HCT116 (cell line): ENCODE data around the gene FAM47E. TPM values are rescaled to one million over a fixed set of nuclear protein-coding genes. Genes with fewer than 3 reads are reported as not detected.

Source experiments
- ATAC-seq: fragments of 200-7000 bp; cut with Tn5 transposase; 2 replicates; pipeline ENCODE4 v1.9.1; 2020; ENCODE audit warnings: mild to moderate bottlenecking, moderate library complexity
- BruUV-seq: library from RNA; stranded (reverse); fragments of 400-500 nt; replicated peaks from 2 replicates; lab custom pipeline; 2021; lab: Mats Ljungman, UMichigan
- CTCF ChIA-PET: fragments of 300-600 bp; sonication (Branson Sonifier 250); formaldehyde crosslinking; loops from one replicate; lab custom pipeline; 2021; ENCODE audit warnings: antibody characterized with exemption; lab: Charles Lee
- POLR2A ChIA-PET: fragments of 300-600, 350-600 bp; sonication (Branson Sonifier 250); formaldehyde crosslinking; loops from one replicate; lab custom pipeline; 2021; ENCODE audit warnings: antibody characterized with exemption; lab: Charles Lee
- RAD21 ChIA-PET, 2 experiments: fragments of 300-600 bp; sonication (Branson Sonifier 250); formaldehyde crosslinking; loops; one replicate each; lab custom pipeline; 2023; ENCODE audit warnings: low total read pairs in 2 of 2; ENCODE audit not compliant: uncharacterized antibody in 2 of 2, unreplicated experiment in 2 of 2, low non-redundant PET in 1 of 2; lab: Charles Lee
- DNase-seq: peaks from one replicate; pipeline ENCODE4 v3.0.0-alpha.2; 2010; ENCODE audit warnings: low read depth, low spot score
- H2AFZ ChIP-seq: fragments of 200-600 bp; shearing (Covaris generic), sonication (generic); 2 replicates; pipeline ENCODE4 v1.6.1; 2017; ENCODE audit warnings: low read depth, mixed run types, mixed read lengths, antibody characterized with exemption, low read length; ENCODE audit not compliant: poor library complexity, severe bottlenecking
- H3K27ac ChIP-seq: 2 replicates; pipeline ENCODE4 v1.5.1; 2012; ENCODE audit warnings: low read depth, low read length
- H3K27me3 ChIP-seq: fragments of 200-600 bp; sonication (generic); 2 replicates; pipeline ENCODE4 v1.6.1; 2016; ENCODE audit warnings: mixed run types, low read length, mixed read lengths; ENCODE audit not compliant: insufficient read depth
- H3K36me3 ChIP-seq, 2 experiments: fragments of 200-500 bp in 1 of 2; fragments of 200-600 bp in 1 of 2; sonication (Bioruptor generic) in 1 of 2; sonication (generic) in 1 of 2; 2 replicates each; pipeline versions ENCODE4 v1.5.1 to v1.6.1; 2014 to 2016; ENCODE audit warnings: low read length in 2 of 2, inconsistent platforms in 1 of 2, mixed read lengths in 1 of 2, mixed run types in 1 of 2; ENCODE audit not compliant: insufficient read depth in 2 of 2, control insufficient read depth in 1 of 2
- H3K4me1 ChIP-seq, 2 experiments: fragments of 200-600 bp in 1 of 2; sonication (generic) in 1 of 2; 2 replicates each; pipeline versions ENCODE4 v1.5.1 to v1.6.1; 2012 to 2017; ENCODE audit warnings: low read length in 2 of 2, inconsistent platforms in 1 of 2, mild to moderate bottlenecking in 1 of 2, mixed read lengths in 1 of 2, mixed run types in 1 of 2, moderate library complexity in 1 of 2; ENCODE audit not compliant: insufficient read depth in 2 of 2, control insufficient read depth in 1 of 2
- H3K4me2 ChIP-seq: fragments of 200-600 bp; sonication (generic); 2 replicates; pipeline ENCODE4 v1.6.1; 2017; ENCODE audit warnings: mixed run types, low read length, mixed read lengths
- H3K4me3 ChIP-seq, 2 experiments: fragments of 200-600 bp in 1 of 2; sonication (generic) in 1 of 2; replicated peaks in 1 of 2; 2 replicates each; pipeline ENCODE4 v1.5.1; 2011 to 2016; ENCODE audit warnings: low read length in 2 of 2, control low read depth in 1 of 2, low read depth in 1 of 2, mild to moderate bottlenecking in 1 of 2, mixed read lengths in 1 of 2, mixed run types in 1 of 2
- H3K79me2 ChIP-seq: fragments of 200-600 bp; sonication (generic); 2 replicates; pipeline ENCODE4 v1.6.1; 2017; ENCODE audit warnings: mild to moderate bottlenecking, mixed run types, low read length, moderate library complexity, mixed read lengths; ENCODE audit not compliant: insufficient read depth
- H3K9ac ChIP-seq: fragments of 200-600 bp; sonication (generic); 2 replicates; pipeline ENCODE4 v1.6.1; 2016; ENCODE audit warnings: low read length, mixed read lengths
- H3K9me2 ChIP-seq: fragments of 200-600 bp; sonication (generic), shearing (Covaris generic); 2 replicates; pipeline ENCODE4 v1.6.1; 2017; ENCODE audit warnings: mixed run types, mild to moderate bottlenecking, moderate library complexity; ENCODE audit not compliant: insufficient read depth
- H3K9me3 ChIP-seq, 2 experiments: fragments of 200-500 bp in 1 of 2; fragments of 200-600 bp in 1 of 2; sonication (Bioruptor generic) in 1 of 2; sonication (generic) in 1 of 2; 2 replicates each; pipeline ENCODE4 v1.6.1; 2014 to 2017; ENCODE audit warnings: low read length in 2 of 2, mixed read lengths in 2 of 2, inconsistent platforms in 1 of 2, low read depth in 1 of 2, mild to moderate bottlenecking in 1 of 2, mixed run types in 1 of 2, moderate library complexity in 1 of 2; ENCODE audit not compliant: control insufficient read depth in 1 of 2, insufficient read depth in 1 of 2
- H4K20me1 ChIP-seq: fragments of 200-600 bp; sonication (generic), shearing (Covaris generic); 2 replicates; pipeline ENCODE4 v1.6.1; 2017; ENCODE audit warnings: mixed run types, mild to moderate bottlenecking, moderate library complexity; ENCODE audit not compliant: insufficient read depth
- CBX3 ChIP-seq: IDR thresholded peaks from 2 replicates; pipeline ENCODE4 v1.6.1; 2012; ENCODE audit warnings: low read depth
- CEBPB ChIP-seq: IDR thresholded peaks from 2 replicates; pipeline ENCODE4 v1.6.1; 2012; ENCODE audit warnings: low read depth
- EGR1 ChIP-seq: IDR thresholded peaks from 2 replicates; pipeline ENCODE4 v1.6.1; 2012; ENCODE audit warnings: low read depth
- ELF1 ChIP-seq: IDR thresholded peaks from 2 replicates; pipeline ENCODE4 v1.6.1; 2012; ENCODE audit warnings: low read depth, borderline replicate concordance
- EZH2 ChIP-seq: fragments of 200-600 bp; sonication (generic); IDR thresholded peaks from 2 replicates; pipeline ENCODE4 v1.6.1; 2017; ENCODE audit warnings: antibody characterized with exemption, mixed run types
- EZH2phosphoT487 ChIP-seq: fragments of 200-600 bp; IDR thresholded peaks from 2 replicates; pipeline ENCODE4 v1.6.1; 2018; ENCODE audit warnings: antibody characterized with exemption, borderline replicate concordance
- FOSL1 ChIP-seq: IDR thresholded peaks from 2 replicates; pipeline ENCODE4 v1.6.1; 2012; ENCODE audit warnings: low read depth
- JUND ChIP-seq: IDR thresholded peaks from 2 replicates; pipeline ENCODE4 v1.6.1; 2012
- POLR2A ChIP-seq: IDR thresholded peaks from 2 replicates; pipeline ENCODE4 v1.7.0; 2011; ENCODE audit warnings: borderline replicate concordance; ENCODE audit not compliant: insufficient read depth, insufficient read length; ENCODE audit errors: extremely low read depth
- POLR2AphosphoS5 ChIP-seq: IDR thresholded peaks from 2 replicates; pipeline ENCODE4 v1.6.1; 2011; ENCODE audit warnings: mild to moderate bottlenecking, low read depth, low read length, moderate library complexity
- RAD21 ChIP-seq: IDR thresholded peaks from 2 replicates; pipeline ENCODE4 v1.6.1; 2012; ENCODE audit warnings: low read depth, mild to moderate bottlenecking
- SIN3A ChIP-seq: IDR thresholded peaks from 2 replicates; pipeline ENCODE4 v1.6.1; 2012; ENCODE audit warnings: low read depth
- SP1 ChIP-seq: IDR thresholded peaks from 2 replicates; pipeline ENCODE4 v1.6.1; 2012; ENCODE audit warnings: low read depth
- SRF ChIP-seq: IDR thresholded peaks from 2 replicates; pipeline ENCODE4 v1.6.1; 2012; ENCODE audit warnings: low read depth
- YY1 ChIP-seq: IDR thresholded peaks from 2 replicates; pipeline ENCODE4 v1.6.1; 2011; ENCODE audit warnings: low read length, low read depth, moderate library complexity, mild to moderate bottlenecking; ENCODE audit not compliant: insufficient replicate concordance; ENCODE audit errors: extremely low read depth
- ZFX ChIP-seq: fragments of 450-650 bp; IDR thresholded peaks from 2 replicates; pipeline ENCODE4 v1.6.1; 2017
- ZNF274 ChIP-seq: fragments of 200-500 bp; sonication (Bioruptor generic); IDR thresholded peaks from 2 replicates; pipeline ENCODE4 v1.6.1; 2014; ENCODE audit warnings: mild to moderate bottlenecking, low read depth, low read length, inconsistent platforms
- intact Hi-C: fragments of 100-400 bp; cut with micrococcal nuclease; formaldehyde crosslinking; loops from 2 replicates; pipeline ENCODE4 v1.10.0; 2022
- total RNA-seq: library from RNA; stranded (reverse); gene quantifications from one replicate; pipeline ENCODE4 v1.2.1, GENCODE V29; 2021; ENCODE audit not compliant: unreplicated experiment
- TF ChIP-seq, protein P1 (sequence below): IDR thresholded peaks from 2 replicates; pipeline ENCODE4 v1.6.1; 2011; ENCODE audit warnings: mild to moderate bottlenecking, low read length, moderate library complexity; ENCODE audit not compliant: insufficient replicate concordance; ENCODE audit errors: extremely low read depth
- TF ChIP-seq, protein P2 (sequence below): IDR thresholded peaks from 2 replicates; pipeline ENCODE4 v1.6.1; 2012; ENCODE audit warnings: low read depth
- TF ChIP-seq, protein P3 (sequence below), 3 experiments: fragments of 200-600 bp in 1 of 3; sonication (generic) in 1 of 3; IDR thresholded peaks in 2 of 3; conservative IDR thresholded peaks in 1 of 3; 2 replicates each; pipeline ENCODE4 v1.5.1; 2012 to 2017; ENCODE audit warnings: low read depth in 2 of 3, low read length in 2 of 3, antibody characterized with exemption in 1 of 3, borderline replicate concordance in 1 of 3, control low read depth in 1 of 3, mild to moderate bottlenecking in 1 of 3, mixed read lengths in 1 of 3, mixed run types in 1 of 3, moderate library complexity in 1 of 3; ENCODE audit not compliant: insufficient read depth in 1 of 3
- TF ChIP-seq, protein P4 (sequence below): IDR thresholded peaks from 2 replicates; pipeline ENCODE4 v1.6.1; 2012

FAM47E gene
- total RNA-seq, 1 experiment from 2014 or later, result 0.91 TPM

DNA sequence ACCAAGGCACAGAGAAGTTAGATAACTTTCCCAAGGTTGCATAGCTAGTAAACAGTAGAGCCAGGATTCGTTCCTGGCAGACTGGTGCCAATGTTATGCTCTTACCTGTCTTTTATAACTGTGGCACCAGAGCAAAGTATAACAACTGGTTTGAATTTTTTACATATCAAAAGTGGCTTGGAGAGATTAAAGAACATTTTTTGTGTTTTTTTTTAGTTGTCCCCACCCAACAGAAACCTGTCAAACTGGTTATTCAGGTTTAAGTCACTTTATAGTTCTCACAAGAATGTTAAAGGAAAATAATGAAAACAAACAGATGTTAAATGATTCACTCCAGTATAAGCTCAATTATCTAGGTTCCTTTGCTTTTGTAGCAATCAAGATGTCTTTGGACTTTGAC, 15.6 kb upstream of the FAM47E start:
- Histone ChIP-seq H3K9me3 (peaks cover 8 to 10% of the 10 kb centered on the region in 2 experiments; a peak in 3 of 4 replicates), H2AFZ (peak overlapping the region; percentile 85), H3K4me1 (peaks cover 17 to 26% of the 10 kb centered on the region in 2 experiments), H3K27me3 (no peaks in the 10 kb centered on the region), H3K4me2 (peak overlapping the region; percentile 76), H3K27ac (peak overlapping the region; percentile 54), H4K20me1 (no peaks in the 10 kb centered on the region), H3K4me3 (peak overlapping the region in 1 of 2 experiments; percentile 36; a peak in 2 of 4 replicates), H3K36me3 (peaks cover 0 to 14% of the 10 kb centered on the region in 2 experiments; a peak in 2 of 4 replicates), H3K9me2 (no peaks in the 10 kb centered on the region), H3K9ac (peak overlapping the region; percentile 34), H3K79me2 (peaks cover 34% of the 10 kb centered on the region)
- ATAC-seq, result no peak
- POLR2A ChIA-PET, result no interaction called here
- no peak for DNase-seq
- RAD21 ChIA-PET, result no interaction called here
- intact Hi-C loops, result loop anchor here (2.0 kb wide), 1 partner anchor 65 kb away; no protein-coding TSS in a partner anchor
- CTCF ChIA-PET, result no interaction called here
- BruUV-seq, result no TSS peak
- TF ChIP-seq RAD21, result peak; percentile 21
- no peak for TF ChIP-seq EZH2
- 0 out of 2 replicates have a peak, but pooled peaks have one; percentile 19 for TF ChIP-seq SRF
- no peak; the same call in none of the 2 replicates for TF ChIP-seq CBX3
- TF ChIP-seq, protein P1, sequence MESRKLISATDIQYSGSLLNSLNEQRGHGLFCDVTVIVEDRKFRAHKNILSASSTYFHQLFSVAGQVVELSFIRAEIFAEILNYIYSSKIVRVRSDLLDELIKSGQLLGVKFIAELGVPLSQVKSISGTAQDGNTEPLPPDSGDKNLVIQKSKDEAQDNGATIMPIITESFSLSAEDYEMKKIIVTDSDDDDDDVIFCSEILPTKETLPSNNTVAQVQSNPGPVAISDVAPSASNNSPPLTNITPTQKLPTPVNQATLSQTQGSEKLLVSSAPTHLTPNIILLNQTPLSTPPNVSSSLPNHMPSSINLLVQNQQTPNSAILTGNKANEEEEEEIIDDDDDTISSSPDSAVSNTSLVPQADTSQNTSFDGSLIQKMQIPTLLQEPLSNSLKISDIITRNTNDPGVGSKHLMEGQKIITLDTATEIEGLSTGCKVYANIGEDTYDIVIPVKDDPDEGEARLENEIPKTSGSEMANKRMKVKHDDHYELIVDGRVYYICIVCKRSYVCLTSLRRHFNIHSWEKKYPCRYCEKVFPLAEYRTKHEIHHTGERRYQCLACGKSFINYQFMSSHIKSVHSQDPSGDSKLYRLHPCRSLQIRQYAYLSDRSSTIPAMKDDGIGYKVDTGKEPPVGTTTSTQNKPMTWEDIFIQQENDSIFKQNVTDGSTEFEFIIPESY, result no peak
- TF ChIP-seq FOSL1, result peak; percentile 49
- TF ChIP-seq, protein P2, sequence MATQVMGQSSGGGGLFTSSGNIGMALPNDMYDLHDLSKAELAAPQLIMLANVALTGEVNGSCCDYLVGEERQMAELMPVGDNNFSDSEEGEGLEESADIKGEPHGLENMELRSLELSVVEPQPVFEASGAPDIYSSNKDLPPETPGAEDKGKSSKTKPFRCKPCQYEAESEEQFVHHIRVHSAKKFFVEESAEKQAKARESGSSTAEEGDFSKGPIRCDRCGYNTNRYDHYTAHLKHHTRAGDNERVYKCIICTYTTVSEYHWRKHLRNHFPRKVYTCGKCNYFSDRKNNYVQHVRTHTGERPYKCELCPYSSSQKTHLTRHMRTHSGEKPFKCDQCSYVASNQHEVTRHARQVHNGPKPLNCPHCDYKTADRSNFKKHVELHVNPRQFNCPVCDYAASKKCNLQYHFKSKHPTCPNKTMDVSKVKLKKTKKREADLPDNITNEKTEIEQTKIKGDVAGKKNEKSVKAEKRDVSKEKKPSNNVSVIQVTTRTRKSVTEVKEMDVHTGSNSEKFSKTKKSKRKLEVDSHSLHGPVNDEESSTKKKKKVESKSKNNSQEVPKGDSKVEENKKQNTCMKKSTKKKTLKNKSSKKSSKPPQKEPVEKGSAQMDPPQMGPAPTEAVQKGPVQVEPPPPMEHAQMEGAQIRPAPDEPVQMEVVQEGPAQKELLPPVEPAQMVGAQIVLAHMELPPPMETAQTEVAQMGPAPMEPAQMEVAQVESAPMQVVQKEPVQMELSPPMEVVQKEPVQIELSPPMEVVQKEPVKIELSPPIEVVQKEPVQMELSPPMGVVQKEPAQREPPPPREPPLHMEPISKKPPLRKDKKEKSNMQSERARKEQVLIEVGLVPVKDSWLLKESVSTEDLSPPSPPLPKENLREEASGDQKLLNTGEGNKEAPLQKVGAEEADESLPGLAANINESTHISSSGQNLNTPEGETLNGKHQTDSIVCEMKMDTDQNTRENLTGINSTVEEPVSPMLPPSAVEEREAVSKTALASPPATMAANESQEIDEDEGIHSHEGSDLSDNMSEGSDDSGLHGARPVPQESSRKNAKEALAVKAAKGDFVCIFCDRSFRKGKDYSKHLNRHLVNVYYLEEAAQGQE, result no peak
- no peak; the same call in 1 of the 2 replicates for TF ChIP-seq ELF1
- no peak for TF ChIP-seq POLR2AphosphoS5
- TF ChIP-seq JUND, result peak; percentile 75
- TF ChIP-seq, protein P3, sequence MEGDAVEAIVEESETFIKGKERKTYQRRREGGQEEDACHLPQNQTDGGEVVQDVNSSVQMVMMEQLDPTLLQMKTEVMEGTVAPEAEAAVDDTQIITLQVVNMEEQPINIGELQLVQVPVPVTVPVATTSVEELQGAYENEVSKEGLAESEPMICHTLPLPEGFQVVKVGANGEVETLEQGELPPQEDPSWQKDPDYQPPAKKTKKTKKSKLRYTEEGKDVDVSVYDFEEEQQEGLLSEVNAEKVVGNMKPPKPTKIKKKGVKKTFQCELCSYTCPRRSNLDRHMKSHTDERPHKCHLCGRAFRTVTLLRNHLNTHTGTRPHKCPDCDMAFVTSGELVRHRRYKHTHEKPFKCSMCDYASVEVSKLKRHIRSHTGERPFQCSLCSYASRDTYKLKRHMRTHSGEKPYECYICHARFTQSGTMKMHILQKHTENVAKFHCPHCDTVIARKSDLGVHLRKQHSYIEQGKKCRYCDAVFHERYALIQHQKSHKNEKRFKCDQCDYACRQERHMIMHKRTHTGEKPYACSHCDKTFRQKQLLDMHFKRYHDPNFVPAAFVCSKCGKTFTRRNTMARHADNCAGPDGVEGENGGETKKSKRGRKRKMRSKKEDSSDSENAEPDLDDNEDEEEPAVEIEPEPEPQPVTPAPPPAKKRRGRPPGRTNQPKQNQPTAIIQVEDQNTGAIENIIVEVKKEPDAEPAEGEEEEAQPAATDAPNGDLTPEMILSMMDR (IDR thresholded peaks at IDR 0.05 in 2 of 3, conservative IDR thresholded peaks at IDR 0.05 in 1 of 3; ENCODE audit: borderline replicate concordance in 1 of 3, insufficient read depth in 1 of 3, low read depth in 2 of 3, low read length in 2 of 3), result no peak
- TF ChIP-seq YY1, result no peak
- TF ChIP-seq CEBPB, result peak; percentile 65; the same call in 1 of the 2 replicates
- TF ChIP-seq ZFX, result no peak
- TF ChIP-seq EZH2phosphoT487, result no peak
- TF ChIP-seq POLR2A, result no peak
- TF ChIP-seq SIN3A, result 0 out of 2 replicates have a peak, but pooled peaks have one; percentile 52
- no peak for TF ChIP-seq ZNF274
- no peak for TF ChIP-seq EGR1
- TF ChIP-seq SP1, result peak; percentile 87
- TF ChIP-seq, protein P4, sequence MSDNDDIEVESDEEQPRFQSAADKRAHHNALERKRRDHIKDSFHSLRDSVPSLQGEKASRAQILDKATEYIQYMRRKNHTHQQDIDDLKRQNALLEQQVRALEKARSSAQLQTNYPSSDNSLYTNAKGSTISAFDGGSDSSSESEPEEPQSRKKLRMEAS, result peak; percentile 50; the same call in 1 of the 2 replicates
